Vagina (tissue), 2 donors: ENCODE measurements around the gene PRDM15. TPM values are rescaled to one million over a fixed set of nuclear protein-coding genes. Genes with fewer than 3 reads are reported as not detected.

Experiments
- DNase-seq, 2 donors: peaks; one replicate each; pipeline ENCODE4 v3.0.0-alpha.2; 2017; ENCODE audit errors: extremely low spot score in 2 of 2
- H3K27ac ChIP-seq: fragments of 200-600 bp; sonication (generic); one replicate; pipeline ENCODE4 v1.5.1; 2019
- H3K27me3 ChIP-seq: fragments of 200-600 bp; sonication (generic); one replicate; pipeline ENCODE4 v1.5.1; 2019
- H3K36me3 ChIP-seq, 2 donors: fragments of 200-600 bp; sonication (generic); one replicate each; pipeline ENCODE4 v1.5.1; 2017 to 2019
- H3K4me1 ChIP-seq: fragments of 200-600 bp; sonication (generic); one replicate; pipeline ENCODE4 v1.5.1; 2019
- H3K4me3 ChIP-seq, 2 donors: fragments of 200-600 bp; sonication (generic); 1 replicate in 1 of 2; 2 replicates in 1 of 2; pipeline ENCODE4 v1.5.1; 2016 to 2019
- H3K9me3 ChIP-seq: fragments of 200-600 bp; sonication (generic); one replicate; pipeline ENCODE4 v1.5.1; 2019
- CTCF ChIP-seq, 3 experiments: fragments of 450-650 bp in 2 of 3; fragments of 200-600 bp in 1 of 3; sonication (generic) in 1 of 3; IDR thresholded peaks; one replicate each; pipeline ENCODE4 v1.5.1; 2017 to 2019; ENCODE audit warnings: antibody characterized with exemption in 3 of 3, mild to moderate bottlenecking in 2 of 3, moderate library complexity in 2 of 3
- POLR2A ChIP-seq, 2 donors: fragments of 450-650 bp; IDR thresholded peaks; one replicate each; pipeline ENCODE4 v1.6.1; 2017; ENCODE audit warnings: antibody characterized with exemption in 2 of 2, mild to moderate bottlenecking in 2 of 2, moderate library complexity in 2 of 2
- POLR2AphosphoS5 ChIP-seq, 2 donors: sonication (generic); formaldehyde crosslinking; IDR thresholded peaks; one replicate each; pipeline ENCODE4 v1.9.0; 2017; ENCODE audit warnings: antibody characterized with exemption in 2 of 2, mild to moderate bottlenecking in 2 of 2, low read depth in 1 of 2; ENCODE audit not compliant: insufficient read depth in 1 of 2
- intact Hi-C: fragments of 100-400 bp; cut with DNase I; formaldehyde crosslinking; loops from one replicate; pipeline ENCODE4 v1.15.1; 2023
- total RNA-seq: library from RNA; depleted of rRNA; stranded (reverse); fragments of >200 nt; gene quantifications from one replicate; pipeline ENCODE4 v1.2.3, GENCODE V29; 2016

Gene PRDM15
- total RNA-seq, 1 donor from 2014 or later: 31.2 TPM

DNA sequence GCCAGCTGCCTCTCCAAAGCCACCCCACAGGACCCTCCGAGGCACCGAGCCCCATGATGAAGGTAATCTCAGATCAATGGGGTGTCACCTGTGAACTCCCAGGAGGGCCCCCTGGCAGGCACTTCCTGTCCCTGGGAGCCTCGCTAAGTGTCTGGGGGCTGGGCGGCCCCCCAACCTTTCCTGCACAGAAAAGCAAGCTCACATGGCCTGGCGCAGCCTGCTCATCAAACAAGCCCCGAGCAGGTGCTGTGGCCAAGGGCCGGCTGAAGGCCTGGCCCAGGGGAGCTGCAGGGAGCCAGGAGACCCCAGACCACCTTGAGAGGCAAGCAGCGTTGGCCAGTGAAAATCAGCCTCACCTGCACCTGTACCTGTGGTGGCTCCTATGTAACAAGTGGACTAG, 115.1 kb downstream of the PRDM15 start:
- Histone ChIP-seq H3K36me3 (no peaks in the 10 kb centered on the region), H3K27ac (peak overlapping the region; percentile 33), H3K27me3 (peaks cover 29% of the 10 kb centered on the region), H3K9me3 (no peaks in the 10 kb centered on the region), H3K4me1 (peaks cover 50% of the 10 kb centered on the region), H3K4me3 (peak overlapping the region in 1 of 2 donors; percentile 59)
- intact Hi-C loops: no loop called here
- TF ChIP-seq POLR2AphosphoS5 (IDR thresholded peaks at IDR 0.05; ENCODE audit: insufficient read depth in 1 of 2, low read depth in 1 of 2) (no peak), POLR2A (IDR thresholded peaks at IDR 0.05) (no peak), CTCF (IDR thresholded peaks at IDR 0.05) (no peak)
- DNase-seq: no peak

GRCh38 chr21:41763398-41763931, 115.7 kb downstream of the PRDM15 start:
- Histone ChIP-seq H3K36me3 (no peaks in the 10 kb centered on the region), H3K9me3 (no peaks in the 10 kb centered on the region), H3K4me1 (peaks cover 44% of the 10 kb centered on the region), H3K27ac (no peak overlapping the region), H3K27me3 (peaks cover 24% of the 10 kb centered on the region), H3K4me3 (peak overlapping the region in 1 of 2 donors; percentile 59)
- TF ChIP-seq POLR2A (IDR thresholded peaks at IDR 0.05) (no peak), POLR2AphosphoS5 (IDR thresholded peaks at IDR 0.05; ENCODE audit: insufficient read depth in 1 of 2, low read depth in 1 of 2) (no peak), CTCF (IDR thresholded peaks at IDR 0.05) (no peak)
- intact Hi-C loops: no loop called here
- no peak for DNase-seq

- no peaks in the 10 kb centered on the region for H3K9me3 ChIP-seq
- DNase-seq: no peak
- H3K4me3 ChIP-seq: no peak overlapping the region
- intact Hi-C loops: no loop called here
- H3K36me3 ChIP-seq: no peaks in the 10 kb centered on the region
- peaks cover 37% of the 10 kb centered on the region for H3K4me1 ChIP-seq
- H3K27ac ChIP-seq: no peak overlapping the region
- H3K27me3 ChIP-seq: peaks cover 20% of the 10 kb centered on the region
- TF ChIP-seq POLR2AphosphoS5 (IDR thresholded peaks at IDR 0.05; ENCODE audit: insufficient read depth in 1 of 2, low read depth in 1 of 2) (no peak), CTCF (IDR thresholded peaks at IDR 0.05) (no peak), POLR2A (IDR thresholded peaks at IDR 0.05) (no peak)
Measured at GRCh38 chr21:41762753-41763152, 116.4 kb downstream of the PRDM15 start.

DNA sequence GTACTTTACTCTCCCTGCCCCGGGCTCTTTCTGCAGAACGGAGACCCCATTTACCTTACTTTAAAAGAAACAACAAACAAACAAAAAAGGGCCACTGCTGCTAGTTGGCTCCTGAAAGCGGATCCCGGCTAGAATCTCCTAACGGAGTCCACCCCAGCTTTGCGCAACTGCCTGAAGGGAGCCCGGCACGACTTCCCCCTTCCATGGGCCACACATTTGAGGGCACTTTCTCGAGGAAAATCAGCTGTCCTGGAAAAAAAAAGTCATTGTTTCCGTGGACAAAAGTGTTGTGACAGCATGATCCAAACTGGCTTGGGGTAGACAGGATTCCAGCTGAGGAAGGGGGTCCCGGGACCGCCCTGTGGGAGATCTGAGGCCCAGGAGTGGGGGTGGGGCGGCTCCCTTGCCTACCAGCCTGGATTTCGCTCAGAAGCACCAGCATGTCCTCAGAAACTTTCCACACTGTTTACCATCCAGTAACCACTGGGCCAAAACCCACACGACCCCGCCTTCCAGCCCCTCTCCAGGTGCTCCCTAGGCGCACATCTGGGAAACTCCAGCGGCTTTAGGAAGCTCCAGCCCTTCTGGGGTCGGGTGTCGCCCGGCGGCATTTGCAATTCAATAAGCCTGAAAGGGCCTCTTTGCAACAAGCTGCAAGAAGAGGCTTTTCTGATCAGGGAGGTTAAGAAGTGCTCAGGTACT, 117.1 kb downstream of the PRDM15 start:
- no peak for TF ChIP-seq POLR2AphosphoS5 (IDR thresholded peaks at IDR 0.05; ENCODE audit: insufficient read depth in 1 of 2, low read depth in 1 of 2)
- TF ChIP-seq CTCF (IDR thresholded peaks at IDR 0.05): no peak
- Histone ChIP-seq H3K27ac (no peak overlapping the region), H3K4me1 (peaks cover 30% of the 10 kb centered on the region), H3K9me3 (no peaks in the 10 kb centered on the region), H3K27me3 (peaks cover 20% of the 10 kb centered on the region), H3K4me3 (peak overlapping the region in 1 of 2 donors; percentile 31), H3K36me3 (no peaks in the 10 kb centered on the region)
- intact Hi-C loops: no loop called here
- DNase-seq: no peak
